ENCODE data around the gene TNKS1BP1. TPM values are rescaled to one million over a fixed set of nuclear protein-coding genes. Genes with fewer than 3 reads are reported as not detected.

The TNKS1BP1 gene
- total RNA-seq (100 to 1,000 TPM; 156 to 203 TPM), polyA plus RNA-seq (ENCODE audit: insufficient read length in 6 of 6) (100 to 1,000 TPM; 119 to 157 (median 130) TPM)
- long read RNA-seq, donor 1, partial matches to known transcripts = 113 of 120 reads
- long read RNA-seq, donor 1, other reads (novel, unspliced or antisense) = 0 of 120 reads
- long read RNA-seq, donor 2, partial matches to known transcripts = 82 of 94 reads
- long read RNA-seq, donor 2, other reads (novel, unspliced or antisense) = 0 of 94 reads
- long read RNA-seq, donor 3, full-length matches to known transcripts = 6 of 22 reads
- long read RNA-seq, donor 3, partial matches to known transcripts = 16 of 22 reads
- long read RNA-seq, donor 3, other reads (novel, unspliced or antisense) = 0 of 22 reads
- long read RNA-seq, donor 4, partial matches to known transcripts = 4 of 9 reads
- long read RNA-seq, donor 4, other reads (novel, unspliced or antisense) = 2 of 9 reads
- long read RNA-seq, donor 5, partial matches to known transcripts = 49 of 60 reads
- long read RNA-seq, donor 5, other reads (novel, unspliced or antisense) = 0 of 60 reads
- long read RNA-seq, donor 6, full-length matches to known transcripts = 11 of 36 reads
- long read RNA-seq, donor 6, partial matches to known transcripts = 25 of 36 reads
- long read RNA-seq, donor 6, other reads (novel, unspliced or antisense) = 0 of 36 reads
- long read RNA-seq, donor 7, transcript TNKS1BP1-202 (6 exons, 1,946 nt) = major isoform, 8 of 14 reads
- long read RNA-seq, donor 7, partial matches to known transcripts = 5 of 14 reads
- long read RNA-seq, donor 7, other reads (novel, unspliced or antisense) = 0 of 14 reads
- long read RNA-seq, donor 8, full-length matches to known transcripts = 6 of 64 reads
- long read RNA-seq, donor 8, partial matches to known transcripts = 58 of 64 reads
- long read RNA-seq, donor 8, other reads (novel, unspliced or antisense) = 0 of 64 reads
- long read RNA-seq, donor 9 = 0 reads
- long read RNA-seq, donor 10, partial matches to known transcripts = 7 of 10 reads
- long read RNA-seq, donor 10, other reads (novel, unspliced or antisense) = 0 of 10 reads
- long read RNA-seq, donor 11, partial matches to known transcripts = 11 of 13 reads
- long read RNA-seq, donor 11, other reads (novel, unspliced or antisense) = 0 of 13 reads
- long read RNA-seq, donor 12, partial matches to known transcripts = 38 of 41 reads
- long read RNA-seq, donor 12, other reads (novel, unspliced or antisense) = 0 of 41 reads

DNA sequence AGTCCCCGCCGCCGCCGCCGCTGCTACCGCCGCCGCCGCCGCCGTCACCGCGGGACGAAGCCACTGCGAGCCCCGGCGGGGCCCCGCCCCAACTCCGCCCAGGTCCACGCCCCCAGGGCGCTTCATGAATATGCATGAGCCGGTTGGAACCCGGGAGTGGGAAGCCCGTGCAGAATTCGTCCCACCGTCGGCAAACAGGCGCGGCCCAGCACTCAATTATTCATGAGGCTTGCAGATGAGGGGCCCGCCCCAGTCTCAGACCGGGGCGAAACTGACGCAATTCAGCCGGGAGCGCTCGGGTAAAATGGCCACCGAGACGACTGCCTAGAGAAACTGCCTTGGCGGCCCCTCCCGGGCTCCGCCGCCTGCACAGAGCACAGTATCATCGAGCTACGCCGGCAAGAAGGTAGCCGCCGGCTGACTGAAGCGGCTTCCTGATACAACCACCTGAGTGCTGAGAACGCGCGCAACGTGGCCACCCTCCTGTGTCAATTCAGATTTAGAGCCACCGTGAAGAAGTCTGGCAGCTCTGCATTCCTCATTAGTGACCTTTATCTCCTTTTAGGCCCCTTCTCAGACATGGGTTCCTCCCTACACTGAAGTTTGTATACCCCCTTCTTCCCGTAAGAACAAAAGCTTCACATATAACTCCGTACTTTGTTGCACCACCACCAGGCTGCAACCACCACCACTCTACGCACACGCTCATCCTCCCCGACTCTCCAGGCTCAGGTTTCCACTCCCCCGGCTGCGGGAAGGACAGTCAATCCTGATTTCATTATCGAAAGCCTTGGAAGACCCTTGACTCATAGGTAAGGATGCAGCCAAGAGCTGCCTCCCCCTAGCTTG, at the start of gene TNKS1BP1:
TSS of gene TNKS1BP1 (minus strand) at position 67 of the 849 bp plus-strand sequence. CDS start 3,067 bp downstream, outside the sequence.
- DNase-seq (peak; percentile 94 to 99 (median 98)), ATAC-seq (peak; percentile 79)
- H3K27ac ChIP-seq = peak within 1 kb of the TSS; percentile 95 to 96
- H3K27me3 ChIP-seq = no peaks in the 10 kb centered on the region
- H3K9me3 ChIP-seq = no peaks in the 10 kb centered on the region
- peaks cover 31 to 54% of the 10 kb centered on the region in 2 donors for H3K4me1 ChIP-seq
- H3K36me3 ChIP-seq = peaks cover 0 to 50% of the 10 kb centered on the region in 2 donors
- no peak for TF ChIP-seq CTCF (IDR thresholded peaks at IDR 0.05)
- intact Hi-C loops (cut with DNase I) = no loop called here
- H3K4me3 ChIP-seq = peak within 1 kb of the TSS; percentile 70 to 71

DNA sequence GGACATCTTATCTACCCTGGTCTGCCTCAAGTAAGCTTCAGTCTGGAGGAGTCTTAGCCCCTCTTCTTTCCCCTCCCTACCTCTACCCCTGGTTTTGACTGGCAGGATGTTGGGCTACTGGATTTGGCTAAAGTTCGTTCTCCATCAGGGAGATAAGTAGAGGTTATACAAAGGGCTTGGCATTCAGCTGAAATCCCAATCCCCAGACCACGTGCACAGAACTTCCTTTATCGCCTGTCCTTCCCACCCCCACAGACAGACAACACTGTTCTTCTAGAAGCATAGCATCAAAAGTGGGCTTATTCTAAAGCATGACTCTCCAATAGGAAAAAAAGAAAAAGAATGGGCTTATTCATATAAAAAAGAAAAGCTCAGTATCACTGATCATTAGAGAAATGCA, 48.4 kb upstream of the TNKS1BP1 start:
- Histone ChIP-seq H3K36me3 (no peaks in the 10 kb centered on the region), H3K9me3 (no peaks in the 10 kb centered on the region), H3K4me1 (peaks cover 0 to 11% of the 10 kb centered on the region in 2 donors), H3K27me3 (peaks cover 0 to 13% of the 10 kb centered on the region in 2 donors), H3K27ac (no peak overlapping the region), H3K4me3 (no peak overlapping the region)
- DNase-seq (no peak), ATAC-seq (no peak)
- TF ChIP-seq CTCF (IDR thresholded peaks at IDR 0.05) = no peak
- intact Hi-C loops (cut with DNase I) = no loop called here

- H3K4me3 ChIP-seq = no peak overlapping the region
- H3K27ac ChIP-seq = no peak overlapping the region
- ATAC-seq (no peak), DNase-seq (no peak)
- no peaks in the 10 kb centered on the region for H3K9me3 ChIP-seq
- no peaks in the 10 kb centered on the region for H3K27me3 ChIP-seq
- peaks cover 0 to 14% of the 10 kb centered on the region in 2 donors for H3K4me1 ChIP-seq
- intact Hi-C loops (cut with DNase I) = no loop called here
- H3K36me3 ChIP-seq = no peaks in the 10 kb centered on the region
- TF ChIP-seq CTCF (IDR thresholded peaks at IDR 0.05) = no peak
These were observed 46.2 kb upstream of the TNKS1BP1 start for GRCh38 chr11:57370941-57371340.

GRCh38 chr11:57370251-57370650, 45.5 kb upstream of the TNKS1BP1 start:
- ATAC-seq (no peak), DNase-seq (peak in 1 of 4 donors; percentile 45)
- no peak overlapping the region for H3K4me3 ChIP-seq
- no peaks in the 10 kb centered on the region for H3K36me3 ChIP-seq
- TF ChIP-seq CTCF (IDR thresholded peaks at IDR 0.05) = no peak
- intact Hi-C loops (cut with DNase I) = no loop called here
- no peak overlapping the region for H3K27ac ChIP-seq
- no peaks in the 10 kb centered on the region for H3K27me3 ChIP-seq
- H3K9me3 ChIP-seq = no peaks in the 10 kb centered on the region
- peaks cover 0 to 14% of the 10 kb centered on the region in 2 donors for H3K4me1 ChIP-seq
